ENCODE measurements around the gene CCL19. TPM values are rescaled to one million over a fixed set of nuclear protein-coding genes. Genes with fewer than 3 reads are reported as not detected.

CCL19 gene
- total RNA-seq, 1 experiment from 2014 or later = not detected

DNA sequence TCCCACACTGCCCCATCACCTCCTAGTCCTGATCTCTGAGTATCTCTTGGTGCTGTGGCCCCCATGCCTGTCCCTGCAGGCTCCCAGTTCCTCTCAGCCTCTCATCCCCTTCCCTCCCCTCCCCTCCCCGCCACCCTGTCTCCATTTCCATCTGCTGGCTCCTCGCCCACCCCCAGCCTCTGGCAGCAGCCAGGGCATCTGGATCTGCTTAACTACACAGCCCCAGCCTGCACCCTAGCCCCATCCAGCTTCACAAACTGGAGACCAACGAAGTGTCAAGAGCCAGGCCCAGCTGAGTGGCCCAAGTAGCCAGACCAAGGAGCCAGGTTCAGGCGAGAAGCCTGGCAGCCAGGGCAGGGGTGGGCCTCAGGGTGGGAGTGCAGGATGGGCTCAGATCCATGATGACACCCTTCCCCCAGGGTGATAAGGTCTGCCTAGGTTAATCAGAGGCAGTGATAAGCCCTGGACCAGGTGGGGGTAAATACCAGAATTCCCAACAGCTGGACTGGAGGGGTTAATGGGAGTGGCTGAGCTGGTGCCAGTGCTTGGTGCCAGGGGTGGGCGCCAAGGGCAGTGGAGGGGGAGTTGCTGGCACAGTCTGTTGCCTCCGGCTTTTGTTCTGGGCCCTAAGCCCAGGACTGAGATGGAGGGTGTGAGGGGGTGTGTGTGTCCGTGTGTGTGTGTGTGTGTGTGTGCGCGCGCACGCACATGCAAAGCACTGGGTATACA lies 36.6 kb downstream of the CCL19 start:
- ChIA-PET POLR2A (interaction anchor here (1.1 kb wide), 1 partner anchor 10 kb away, joined by 3 read pairs; no protein-coding TSS in a partner anchor), CTCF (interaction anchor here (0.6 to 4.2 kb wide), 6 partner anchors 10 to 48 kb away, joined by 3 to 31 read pairs (median 6); no protein-coding TSS in a partner anchor)
- Mint-ChIP-seq H3K4me1 (peaks cover 29% of the 10 kb centered on the region), H3K27me3 (ENCODE audit: low read depth) (no peaks in the 10 kb centered on the region; the same call in 1 of the 2 replicates), H3K4me3 (no peak overlapping the region), H3K27ac (no peak overlapping the region), H3K9me3 (no peaks in the 10 kb centered on the region), H3K36me3 (peaks cover 4% of the 10 kb centered on the region)
- DNase-seq (ENCODE audit: low spot score) = no peak
- no peak for ATAC-seq
- TF ChIP-seq ETV6 (CRISPR knock-in tag; IDR thresholded peaks at IDR 0.05) (no peak), MAX (CRISPR knock-in tag; IDR thresholded peaks at IDR 0.05) (no peak), ATF1 (CRISPR knock-in tag; IDR thresholded peaks at IDR 0.05) (no peak), E2F5 (CRISPR knock-in tag; IDR thresholded peaks at IDR 0.05) (no peak), MXD4 (CRISPR knock-in tag; IDR thresholded peaks at IDR 0.05; ENCODE audit: borderline replicate concordance) (no peak), USF2 (CRISPR knock-in tag; IDR thresholded peaks at IDR 0.05) (no peak), ESRRA (CRISPR knock-in tag; IDR thresholded peaks at IDR 0.05; ENCODE audit: borderline replicate concordance) (no peak), USF1 (CRISPR knock-in tag; IDR thresholded peaks at IDR 0.05) (no peak), NFE2L1 (CRISPR knock-in tag; IDR thresholded peaks at IDR 0.05) (no peak), SOX15 (CRISPR knock-in tag; IDR thresholded peaks at IDR 0.05) (no peak), RELA (CRISPR knock-in tag; IDR thresholded peaks at IDR 0.05; ENCODE audit: borderline replicate concordance) (no peak), ATF6 (CRISPR knock-in tag; IDR thresholded peaks at IDR 0.05) (no peak), PRRX2 (CRISPR knock-in tag; IDR thresholded peaks at IDR 0.05) (no peak), NFYB (CRISPR knock-in tag; conservative IDR thresholded peaks at IDR 0.05; ENCODE audit: low read depth) (no peak), MLX (CRISPR knock-in tag; IDR thresholded peaks at IDR 0.05) (no peak)

DNA sequence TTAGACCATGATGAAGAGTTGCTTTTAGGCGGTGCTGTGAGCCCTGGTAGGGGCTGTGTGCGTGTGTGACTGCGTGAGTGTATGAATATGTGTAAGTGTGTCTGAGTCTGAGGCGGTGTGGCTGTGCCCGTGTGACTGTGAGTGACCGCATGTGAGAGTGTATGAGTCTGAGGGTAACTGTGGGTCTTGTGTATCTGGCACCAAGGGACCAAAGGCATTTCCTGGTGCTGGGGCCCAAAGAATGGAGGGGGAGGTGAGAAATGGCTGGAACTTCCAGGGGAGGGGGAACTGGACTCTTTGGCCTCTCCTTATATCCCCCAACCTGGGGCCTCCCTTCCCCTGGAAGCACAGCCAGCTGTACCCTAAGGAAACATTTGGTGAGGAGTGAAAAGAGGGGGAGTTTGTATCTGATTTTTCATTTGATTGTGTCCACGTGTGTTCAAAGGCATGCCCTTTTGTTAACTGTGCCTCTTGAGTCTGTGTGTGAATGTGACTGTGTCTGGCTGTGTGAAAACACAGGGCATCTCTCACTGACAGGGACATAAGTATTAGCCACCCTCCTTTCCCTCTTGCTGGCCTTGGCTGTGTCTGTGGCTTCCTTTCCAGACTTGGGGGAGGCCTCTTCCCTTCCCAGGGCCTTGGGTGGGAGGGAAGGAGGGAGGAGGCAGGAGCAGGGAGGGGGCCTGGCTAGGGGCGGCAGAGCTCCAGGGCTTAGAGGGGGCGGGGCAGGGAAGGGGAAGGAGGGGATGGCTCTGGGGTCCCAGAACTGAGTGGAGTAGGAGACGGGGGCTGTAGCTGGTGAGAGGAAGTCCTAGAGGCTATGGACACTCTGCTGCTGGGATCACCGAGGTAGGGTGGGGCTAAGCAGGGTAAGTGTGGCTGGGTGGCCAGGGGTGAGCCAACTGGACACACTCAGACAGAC lies 37.7 kb downstream of the CCL19 start:
- Mint-ChIP-seq H3K27ac (peak overlapping the region; percentile 15; the same call in 1 of the 2 replicates), H3K9me3 (no peaks in the 10 kb centered on the region), H3K36me3 (peaks cover 12% of the 10 kb centered on the region), H3K4me3 (peak overlapping the region; percentile 1; the same call in 1 of the 2 replicates), H3K4me1 (peaks cover 29% of the 10 kb centered on the region), H3K27me3 (ENCODE audit: low read depth) (no peaks in the 10 kb centered on the region; the same call in 1 of the 2 replicates)
- ATAC-seq = peak; percentile 6
- no peak for DNase-seq (ENCODE audit: low spot score)
- ChIA-PET POLR2A (interaction anchor here (0.5 kb wide), 1 partner anchor 105 kb away, joined by 3 read pairs; no protein-coding TSS in a partner anchor), CTCF (interaction anchor here (0.8 to 4.2 kb wide), 3 partner anchors 11 to 49 kb away, joined by 3 to 31 read pairs (median 5); no protein-coding TSS in a partner anchor)
- TF ChIP-seq CREB1 (CRISPR knock-in tag; IDR thresholded peaks at IDR 0.05) (no peak), JAZF1 (CRISPR knock-in tag; IDR thresholded peaks at IDR 0.05) (no peak), ELF4 (CRISPR knock-in tag; IDR thresholded peaks at IDR 0.05; ENCODE audit: low read depth) (no peak), NFE2L1 (CRISPR knock-in tag; IDR thresholded peaks at IDR 0.05) (no peak), TCF7 (CRISPR knock-in tag; IDR thresholded peaks at IDR 0.05; ENCODE audit: low read depth) (no peak), ZNF317 (CRISPR knock-in tag; IDR thresholded peaks at IDR 0.05; ENCODE audit: borderline replicate concordance, low read depth) (no peak), CDX4 (CRISPR knock-in tag; IDR thresholded peaks at IDR 0.05; ENCODE audit: borderline replicate concordance) (no peak), USF1 (CRISPR knock-in tag; IDR thresholded peaks at IDR 0.05) (no peak), OVOL2 (CRISPR knock-in tag; IDR thresholded peaks at IDR 0.05; ENCODE audit: borderline replicate concordance) (no peak), ZNF121 (CRISPR knock-in tag; IDR thresholded peaks at IDR 0.05) (no peak), IRF2 (CRISPR knock-in tag; IDR thresholded peaks at IDR 0.05; ENCODE audit: borderline replicate concordance, low read depth) (no peak), TEAD4 (CRISPR knock-in tag; IDR thresholded peaks at IDR 0.05) (no peak), MYBL2 (CRISPR knock-in tag; IDR thresholded peaks at IDR 0.05) (no peak), ZNF232 (CRISPR knock-in tag; IDR thresholded peaks at IDR 0.05) (no peak)

All from WTC11 (cell line).